ENCODE data around the gene BPIFB4.
"Not testable (repeated sequence)": the region's sequence is repeated elsewhere in the genome, so short reads cannot be mapped to it uniquely, and the experiment has no call there.

The BPIFB4 gene

DNA sequence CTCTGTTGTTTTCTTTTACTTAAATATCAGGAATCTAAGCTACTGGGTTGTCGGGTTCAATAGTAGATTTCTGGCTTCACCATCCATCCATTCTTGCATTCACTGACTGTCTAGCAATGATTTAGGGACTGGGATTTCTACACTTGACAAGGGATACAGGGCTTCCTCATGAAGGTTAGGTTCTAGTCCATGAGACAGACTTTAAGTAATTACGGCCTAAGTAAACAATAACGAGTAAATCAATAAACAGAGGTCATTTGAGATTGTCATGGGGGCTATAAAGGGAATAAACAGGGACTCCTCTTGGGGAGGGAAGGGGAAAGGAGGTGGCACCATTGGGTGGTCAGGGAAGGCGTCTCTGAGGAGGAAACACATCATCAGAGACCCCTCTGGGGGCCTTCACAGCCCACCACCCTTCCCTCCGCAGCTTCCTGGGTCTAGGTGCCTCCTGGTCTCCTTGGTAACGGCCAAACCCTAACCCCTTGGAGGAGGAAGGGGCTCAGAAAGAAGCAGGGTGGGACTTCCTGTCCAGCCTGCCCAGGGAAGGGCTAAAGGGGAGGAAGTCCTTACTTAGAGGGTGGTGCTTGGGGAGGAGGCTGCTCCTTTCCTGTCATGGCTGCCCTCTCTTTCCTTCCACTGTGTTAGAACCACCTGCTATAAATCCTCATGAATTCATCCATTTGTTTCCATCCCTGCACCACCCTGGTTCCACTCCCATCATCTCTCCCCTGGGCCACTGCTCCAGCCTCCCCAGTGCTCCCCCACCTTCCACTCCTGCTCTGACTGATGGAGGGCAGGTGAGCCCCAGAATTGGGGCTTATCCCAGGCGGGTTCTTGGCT is 33.3 kb downstream of the BPIFB4 start:
- H3K9ac ChIP-seq (ENCODE audit: insufficient read length): no peak overlapping the region
- H3K9me3 ChIP-seq (ENCODE audit: low read depth, low read length): no peaks in the 10 kb centered on the region
- H3K27ac ChIP-seq: no peak overlapping the region
- no peaks in the 10 kb centered on the region for H3K36me3 ChIP-seq (ENCODE audit: insufficient read depth, low read length)
- no peak for DNase-seq (ENCODE audit: low read depth, low spot score)
- H3K4me3 ChIP-seq: no peak overlapping the region
- TF ChIP-seq EZH2 (IDR thresholded peaks at IDR 0.05) (no peak), POLR2AphosphoS5 (IDR thresholded peaks at IDR 0.05; ENCODE audit: borderline replicate concordance, low read depth, low read length) (no peak), FOXP2 (optimal IDR thresholded peaks at IDR 0.05; ENCODE audit: control extremely low read depth, extremely low read length, insufficient read depth) (no peak)

DNA sequence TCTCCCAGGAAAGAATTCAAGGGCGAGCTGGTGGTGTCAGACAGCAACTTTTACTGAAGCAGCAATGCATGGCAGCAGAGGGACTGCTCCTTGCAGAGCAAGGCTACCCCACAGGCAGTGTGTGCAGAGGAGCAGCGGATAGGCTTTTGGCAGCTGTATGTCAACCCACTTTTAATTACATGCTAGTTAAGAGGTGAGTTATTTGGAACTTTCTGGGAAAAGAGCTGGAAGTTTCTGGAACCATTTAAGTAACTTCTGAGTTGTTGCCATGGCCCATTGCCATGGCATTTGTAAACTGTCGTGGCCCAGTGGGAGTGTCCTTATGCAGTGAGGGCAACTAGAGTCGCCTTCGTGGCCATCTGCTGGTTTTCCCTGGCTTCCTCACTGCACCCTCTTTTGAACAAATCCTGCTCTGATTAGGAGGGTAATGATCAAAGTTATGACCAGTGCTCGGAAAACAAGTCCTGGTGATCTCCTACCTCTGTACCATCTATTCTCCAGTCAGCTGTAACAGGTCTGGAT is 34.0 kb downstream of the BPIFB4 start:
- no peak for TF ChIP-seq POLR2AphosphoS5 (IDR thresholded peaks at IDR 0.05; ENCODE audit: borderline replicate concordance, low read depth, low read length)
- no peak for TF ChIP-seq FOXP2 (optimal IDR thresholded peaks at IDR 0.05; ENCODE audit: control extremely low read depth, extremely low read length, insufficient read depth)
- no peak for TF ChIP-seq EZH2 (IDR thresholded peaks at IDR 0.05)
- Histone ChIP-seq H3K9ac (ENCODE audit: insufficient read length) (no peak overlapping the region), H3K4me3 (no peak overlapping the region), H3K27ac (no peak overlapping the region), H3K36me3 (ENCODE audit: insufficient read depth, low read length) (no peaks in the 10 kb centered on the region), H3K9me3 (ENCODE audit: low read depth, low read length) (no peaks in the 10 kb centered on the region)
- DNase-seq (ENCODE audit: low read depth, low spot score): no peak

DNA sequence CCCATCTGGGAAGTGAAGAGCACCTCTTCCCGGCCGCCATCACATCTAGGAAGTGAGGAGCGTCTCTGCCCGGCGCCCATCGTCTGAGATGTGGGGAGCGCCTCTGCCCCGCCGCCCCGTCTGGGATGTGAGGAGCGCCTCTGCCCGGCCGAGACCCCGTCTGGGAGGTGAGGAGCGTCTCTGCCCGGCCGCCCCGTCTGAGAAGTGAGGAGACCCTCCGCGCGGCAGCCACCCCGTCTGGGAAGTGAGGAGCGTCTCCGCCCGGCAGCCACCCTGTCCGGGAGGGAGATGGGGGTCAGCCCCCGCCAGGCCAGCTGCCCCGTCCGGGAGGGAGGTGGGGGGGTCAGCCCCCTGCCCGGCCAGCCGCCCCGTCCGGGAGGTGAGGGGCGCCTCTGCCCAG is 36.1 kb downstream of the BPIFB4 start:
- H3K27ac ChIP-seq; H3K36me3 ChIP-seq (ENCODE audit: insufficient read depth, low read length); H3K9ac ChIP-seq (ENCODE audit: insufficient read length); H3K4me3 ChIP-seq; H3K9me3 ChIP-seq (ENCODE audit: low read depth, low read length); DNase-seq (ENCODE audit: low read depth, low spot score): not testable (repeated sequence)

DNA sequence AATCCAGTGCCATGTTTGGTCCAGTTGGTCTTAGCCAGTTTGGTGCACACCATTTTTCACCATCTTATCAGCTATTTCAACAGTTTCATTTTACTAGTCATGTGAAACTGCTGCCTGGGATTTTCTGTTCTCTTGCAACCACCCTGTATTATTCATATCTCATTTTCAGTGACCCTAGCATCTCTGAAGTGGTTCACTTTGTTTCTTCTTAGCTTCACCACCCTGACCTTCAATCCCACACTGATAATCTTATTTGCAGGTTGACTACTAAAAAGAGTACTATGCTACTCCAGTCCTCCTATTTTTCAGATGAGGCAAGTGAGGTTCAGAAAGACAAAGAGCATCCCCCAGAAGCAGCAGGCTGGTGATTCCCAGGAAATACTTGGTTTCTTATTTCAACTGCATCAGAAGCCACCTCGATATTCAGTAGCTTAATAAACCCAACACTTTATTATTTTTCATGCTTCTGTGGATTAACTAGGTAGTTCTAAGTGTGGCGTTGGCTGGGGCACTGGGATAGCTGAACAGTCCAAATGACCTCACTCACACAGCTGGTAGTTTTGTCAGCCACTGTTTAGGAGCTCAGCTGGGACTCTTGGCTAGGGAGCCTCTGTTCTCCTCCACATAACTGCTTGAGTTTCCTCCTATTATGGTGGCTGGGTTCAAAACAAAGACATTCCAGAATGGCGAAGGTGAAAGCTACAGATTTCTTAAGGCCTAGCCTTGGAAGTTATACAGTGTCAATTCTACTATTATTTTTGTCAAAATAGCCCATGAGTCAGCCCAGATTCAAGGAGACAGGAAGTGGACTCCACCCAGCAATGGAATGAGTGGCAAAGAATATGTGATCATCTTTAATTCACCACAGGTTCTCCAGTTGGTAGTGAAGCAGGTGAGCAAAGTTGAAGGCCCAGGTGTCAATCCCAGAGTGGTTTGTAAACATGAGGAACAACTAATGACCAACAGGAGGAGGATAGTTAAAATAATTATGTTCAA is 40.6 kb downstream of the BPIFB4 start:
- Histone ChIP-seq H3K9ac (ENCODE audit: insufficient read length) (no peak overlapping the region), H3K27ac (no peak overlapping the region), H3K36me3 (ENCODE audit: insufficient read depth, low read length) (no peaks in the 10 kb centered on the region), H3K9me3 (ENCODE audit: low read depth, low read length) (no peaks in the 10 kb centered on the region), H3K4me3 (no peak overlapping the region)
- TF ChIP-seq EZH2 (IDR thresholded peaks at IDR 0.05): no peak
- no peak for TF ChIP-seq POLR2AphosphoS5 (IDR thresholded peaks at IDR 0.05; ENCODE audit: borderline replicate concordance, low read depth, low read length)
- TF ChIP-seq FOXP2 (optimal IDR thresholded peaks at IDR 0.05; ENCODE audit: control extremely low read depth, extremely low read length, insufficient read depth): no peak
- no peak for DNase-seq (ENCODE audit: low read depth, low spot score)

DNA sequence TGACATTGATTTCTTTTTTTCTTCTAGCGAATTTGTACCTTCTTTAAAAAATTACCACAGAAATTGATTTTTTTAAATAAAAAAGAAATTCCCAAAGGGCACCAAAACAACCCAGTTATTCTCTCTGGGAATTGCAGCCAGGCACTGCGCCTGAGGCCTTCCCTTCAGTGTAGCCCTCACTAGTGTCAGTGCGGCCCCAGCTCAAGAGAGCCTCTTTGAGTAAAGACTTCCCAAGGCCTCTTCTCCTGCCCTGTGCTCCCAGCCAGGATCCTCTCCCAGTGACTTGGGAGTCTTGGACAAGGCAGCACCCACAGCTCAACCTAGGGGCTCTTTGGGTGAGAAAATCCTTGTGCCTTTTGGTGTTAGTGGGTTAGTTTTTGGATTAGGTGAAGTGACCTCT is 41.5 kb downstream of the BPIFB4 start:
- Histone ChIP-seq H3K4me3 (no peak overlapping the region), H3K9ac (ENCODE audit: insufficient read length) (no peak overlapping the region), H3K27ac (no peak overlapping the region), H3K9me3 (ENCODE audit: low read depth, low read length) (no peaks in the 10 kb centered on the region), H3K36me3 (ENCODE audit: insufficient read depth, low read length) (no peaks in the 10 kb centered on the region)
- no peak for TF ChIP-seq POLR2AphosphoS5 (IDR thresholded peaks at IDR 0.05; ENCODE audit: borderline replicate concordance, low read depth, low read length)
- TF ChIP-seq FOXP2 (optimal IDR thresholded peaks at IDR 0.05; ENCODE audit: control extremely low read depth, extremely low read length, insufficient read depth): no peak
- TF ChIP-seq EZH2 (IDR thresholded peaks at IDR 0.05): no peak
- DNase-seq (ENCODE audit: low read depth, low spot score): no peak

DNA sequence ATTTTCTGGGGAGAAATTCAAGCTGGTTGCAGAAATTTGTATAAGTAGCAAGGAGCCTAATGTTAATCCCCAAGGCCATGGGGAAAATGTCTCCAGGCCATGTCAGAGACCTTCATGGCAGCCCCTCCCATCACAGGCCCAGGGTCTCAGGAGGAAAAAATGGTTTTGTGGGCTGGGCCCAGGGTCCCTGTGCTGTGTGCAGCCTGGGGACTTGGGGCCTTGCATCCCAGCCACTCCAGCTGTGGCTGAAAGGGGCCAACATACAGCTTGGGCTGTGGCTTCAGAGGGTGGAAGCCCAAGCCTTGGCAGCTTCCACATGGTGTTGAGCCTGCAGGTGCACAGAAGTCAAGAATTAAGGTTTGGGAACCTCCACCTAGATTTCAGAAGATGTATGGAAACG is 42.9 kb downstream of the BPIFB4 start:
- H3K9ac ChIP-seq (ENCODE audit: insufficient read length): not testable (repeated sequence)

DNA sequence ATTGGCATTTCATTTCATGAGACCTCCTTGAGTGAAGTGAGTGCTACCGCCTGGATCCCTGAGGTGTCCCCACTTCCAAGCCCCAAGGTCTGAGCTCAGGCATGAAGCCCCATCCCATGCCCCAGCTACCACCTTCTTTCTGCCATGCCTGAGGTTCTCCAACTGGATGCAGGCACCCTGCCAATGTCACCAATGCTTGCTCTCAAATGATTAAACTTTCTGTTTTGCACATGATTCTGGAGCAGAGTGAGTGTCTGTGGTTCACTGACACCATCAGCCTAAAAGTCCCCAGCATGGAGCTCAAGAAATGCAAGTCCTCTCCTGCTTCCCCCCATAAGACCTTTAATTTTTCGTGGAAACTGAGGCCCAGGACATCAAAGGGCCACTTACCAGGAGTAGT is 44.8 kb downstream of the BPIFB4 start:
- TF ChIP-seq FOXP2 (optimal IDR thresholded peaks at IDR 0.05; ENCODE audit: control extremely low read depth, extremely low read length, insufficient read depth) (no peak), POLR2AphosphoS5 (IDR thresholded peaks at IDR 0.05; ENCODE audit: borderline replicate concordance, low read depth, low read length) (no peak), EZH2 (IDR thresholded peaks at IDR 0.05) (no peak)
- H3K9ac ChIP-seq (ENCODE audit: insufficient read length): no peak overlapping the region
- no peaks in the 10 kb centered on the region for H3K36me3 ChIP-seq (ENCODE audit: insufficient read depth, low read length)
- H3K4me3 ChIP-seq: no peak overlapping the region
- no peak for DNase-seq (ENCODE audit: low read depth, low spot score)
- no peaks in the 10 kb centered on the region for H3K9me3 ChIP-seq (ENCODE audit: low read depth, low read length)
- no peak overlapping the region for H3K27ac ChIP-seq

More for the DNA sequence above, 42.9 kb downstream of the BPIFB4 start:
- H3K27ac ChIP-seq; H3K9me3 ChIP-seq (ENCODE audit: low read depth, low read length); DNase-seq (ENCODE audit: low read depth, low spot score); H3K4me3 ChIP-seq; H3K36me3 ChIP-seq (ENCODE audit: insufficient read depth, low read length): not testable (repeated sequence)

DNA sequence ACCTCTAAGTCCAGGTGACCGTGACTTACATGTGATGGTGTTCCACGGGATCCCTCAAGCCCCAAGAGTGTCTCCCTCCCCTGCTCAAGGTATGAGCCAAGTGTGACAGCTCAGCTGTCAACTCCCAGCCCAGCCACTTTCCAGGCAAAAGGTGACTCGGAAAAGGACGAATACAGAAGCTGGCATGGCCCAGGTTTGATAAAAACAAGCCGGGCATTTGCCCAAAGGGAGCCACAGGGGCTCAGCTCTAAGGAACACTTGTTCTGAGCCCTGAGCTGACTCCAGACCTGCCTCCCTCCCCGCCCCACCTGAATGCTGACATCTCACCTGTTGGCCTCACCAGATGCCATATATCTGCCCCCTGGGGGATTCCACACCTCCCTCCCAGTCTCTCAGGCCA is 45.6 kb downstream of the BPIFB4 start:
- H3K9ac ChIP-seq (ENCODE audit: insufficient read length): no peak overlapping the region
- H3K27ac ChIP-seq: no peak overlapping the region
- H3K9me3 ChIP-seq (ENCODE audit: low read depth, low read length): no peaks in the 10 kb centered on the region
- no peak for TF ChIP-seq FOXP2 (optimal IDR thresholded peaks at IDR 0.05; ENCODE audit: control extremely low read depth, extremely low read length, insufficient read depth)
- no peak for TF ChIP-seq POLR2AphosphoS5 (IDR thresholded peaks at IDR 0.05; ENCODE audit: borderline replicate concordance, low read depth, low read length)
- TF ChIP-seq EZH2 (IDR thresholded peaks at IDR 0.05): no peak
- no peak for DNase-seq (ENCODE audit: low read depth, low spot score)
- no peak overlapping the region for H3K4me3 ChIP-seq
- no peaks in the 10 kb centered on the region for H3K36me3 ChIP-seq (ENCODE audit: insufficient read depth, low read length)
